Naive thymus-derived CD4-positive, alpha-beta T cell (primary cell): ENCODE measurements around the gene TOP3B. TPM values are rescaled to one million over a fixed set of nuclear protein-coding genes. Genes with fewer than 3 reads are reported as not detected.

Experiments used
- ATAC-seq: fragments of 150-1000 bp; cut with Tn5 transposase; 2 replicates; pipeline ENCODE4 v1.10.0; 2021; ENCODE audit warnings: mild to moderate bottlenecking, moderate library complexity
- CTCF ChIA-PET: fragments of 350-600 bp; sonication (Branson Sonifier 250); formaldehyde crosslinking; loops from one replicate; lab custom pipeline; 2021; ENCODE audit warnings: antibody characterized with exemption; lab: Charles Lee
- POLR2A ChIA-PET: fragments of 350-600 bp; sonication (Branson Sonifier 250); formaldehyde crosslinking; loops from one replicate; lab custom pipeline; 2021; ENCODE audit warnings: antibody characterized with exemption, inconsistent platforms; lab: Charles Lee
- DNase-seq, 9 donors: peaks; one replicate each; pipeline versions ENCODE4 v3.0.0 to v3.0.0-alpha.2; 2020 to 2022; ENCODE audit warnings: mixed read lengths in 1 of 9
- H3K27ac ChIP-seq: one replicate; pipeline ENCODE4 v1.7.0; 2013; ENCODE audit warnings: mild to moderate bottlenecking, low read depth, low read length, moderate library complexity
- H3K27me3 ChIP-seq, 2 donors: one replicate each; pipeline ENCODE4 v1.7.0; 2013; ENCODE audit warnings: low read length in 2 of 2, mild to moderate bottlenecking in 2 of 2, moderate library complexity in 2 of 2; ENCODE audit not compliant: control insufficient read depth in 2 of 2, insufficient read depth in 2 of 2
- H3K36me3 ChIP-seq, 3 experiments: 1 replicate in 2 of 3; 2 replicates in 1 of 3; pipeline ENCODE4 v1.7.0; 2013; ENCODE audit warnings: low read length in 3 of 3, mild to moderate bottlenecking in 3 of 3, moderate library complexity in 1 of 3; ENCODE audit not compliant: insufficient read depth in 3 of 3, control insufficient read depth in 2 of 3
- H3K4me1 ChIP-seq, 2 donors: one replicate each; pipeline ENCODE4 v1.7.0; 2013; ENCODE audit warnings: low read length in 2 of 2, mild to moderate bottlenecking in 2 of 2, moderate library complexity in 1 of 2; ENCODE audit not compliant: control insufficient read depth in 2 of 2, insufficient read depth in 2 of 2
- H3K4me3 ChIP-seq: 2 replicates; pipeline ENCODE4 v1.7.0; 2013; ENCODE audit warnings: mild to moderate bottlenecking, low read length
- H3K9me3 ChIP-seq, 3 experiments: 1 replicate in 2 of 3; 2 replicates in 1 of 3; pipeline ENCODE4 v1.7.0; 2013; ENCODE audit warnings: low read length in 3 of 3; ENCODE audit not compliant: control insufficient read depth in 2 of 3
- H3K27ac Mint-ChIP-seq, 9 donors: one replicate each; pipeline ENCODE4 v1.8.0; 2020 to 2022; ENCODE audit warnings: mixed read lengths in 9 of 9, mild to moderate bottlenecking in 8 of 9, moderate library complexity in 5 of 9, inconsistent platforms in 2 of 9
- H3K27me3 Mint-ChIP-seq, 5 donors: one replicate each; pipeline ENCODE4 v1.8.0; 2021 to 2022; ENCODE audit warnings: mixed read lengths in 5 of 5, mild to moderate bottlenecking in 1 of 5
- H3K36me3 Mint-ChIP-seq, 5 donors: one replicate each; pipeline ENCODE4 v1.8.0; 2020 to 2022; ENCODE audit warnings: mixed read lengths in 5 of 5, mild to moderate bottlenecking in 3 of 5, inconsistent platforms in 1 of 5
- H3K4me1 Mint-ChIP-seq, 7 donors: one replicate each; pipeline ENCODE4 v1.8.0; 2020 to 2022; ENCODE audit warnings: mixed read lengths in 7 of 7, mild to moderate bottlenecking in 3 of 7, inconsistent platforms in 1 of 7
- H3K4me3 Mint-ChIP-seq, 10 donors: one replicate each; pipeline ENCODE4 v1.8.0; 2020 to 2022; ENCODE audit warnings: mild to moderate bottlenecking in 10 of 10, mixed read lengths in 10 of 10, moderate library complexity in 6 of 10, inconsistent platforms in 2 of 10
- H3K9me3 Mint-ChIP-seq, 11 donors: one replicate each; pipeline ENCODE4 v1.8.0; 2020 to 2022; ENCODE audit warnings: mixed read lengths in 11 of 11, mild to moderate bottlenecking in 4 of 11, inconsistent platforms in 1 of 11, moderate library complexity in 1 of 11
- intact Hi-C, 2 donors: fragments of 100-400 bp; cut with micrococcal nuclease; formaldehyde crosslinking; loops; one replicate each; pipeline ENCODE4 v1.15.1; 2023
- polyA plus RNA-seq, 2 donors: library from polyadenylated mRNA; unstranded; fragments of 300-500 nt; fragmentation: Illumina TruSeq; gene quantifications; one replicate each; pipeline ENCODE4 v1.2.3, GENCODE V29; 2021
- total RNA-seq, 6 experiments: library from RNA in 5 of 6; stranded (reverse) in 5 of 6; gene quantifications; 1 replicate in 5 of 6; 2 replicates in 1 of 6; pipeline ENCODE4 v1.2.3 and lab custom pipeline; 2021 to 2026

TOP3B gene
- total and polyA plus RNA-seq, 7 experiments from 2014 or later = 8.4 to 80.5 (median 49.5) TPM

GRCh38 chr22:21964918-21965484, 17.6 kb downstream of the TOP3B start:
- Mint-ChIP-seq H3K27ac (no peak overlapping the region), H3K9me3 (no peaks in the 10 kb centered on the region), H3K4me3 (no peak overlapping the region), H3K36me3 (peaks cover 5 to 26% (median 12%) of the 10 kb centered on the region in 5 donors), H3K4me1 (no peaks in the 10 kb centered on the region), H3K27me3 (no peaks in the 10 kb centered on the region)
- Histone ChIP-seq H3K36me3 (peaks cover 5 to 93% (median 28%) of the 10 kb centered on the region in 3 experiments), H3K27me3 (no peaks in the 10 kb centered on the region), H3K4me3 (no peak overlapping the region), H3K27ac (no peak overlapping the region), H3K9me3 (no peaks in the 10 kb centered on the region), H3K4me1 (no peaks in the 10 kb centered on the region)
- POLR2A ChIA-PET = interaction anchor here (1.7 kb wide), 1 partner anchor 10 kb away, joined by 4 read pairs; no protein-coding TSS in a partner anchor
- CTCF ChIA-PET = no interaction called here
- ATAC-seq (no peak), DNase-seq (no peak)
- intact Hi-C loops = no loop called here

- Histone ChIP-seq H3K4me3 (no peak overlapping the region), H3K27ac (no peak overlapping the region), H3K27me3 (no peaks in the 10 kb centered on the region), H3K4me1 (no peaks in the 10 kb centered on the region), H3K36me3 (peaks cover 5 to 97% (median 27%) of the 10 kb centered on the region in 3 experiments), H3K9me3 (no peaks in the 10 kb centered on the region)
- CTCF ChIA-PET = interaction anchor here (1.5 kb wide), 1 partner anchor 12 kb away, joined by 3 read pairs; the partner anchor contains the start of gene PPM1F
- DNase-seq = no peak
- Mint-ChIP-seq H3K9me3 (no peaks in the 10 kb centered on the region), H3K27ac (no peak overlapping the region), H3K36me3 (peaks cover 5 to 26% (median 12%) of the 10 kb centered on the region in 5 donors), H3K4me3 (no peak overlapping the region), H3K4me1 (no peaks in the 10 kb centered on the region), H3K27me3 (no peaks in the 10 kb centered on the region)
- intact Hi-C loops = no loop called here
- ATAC-seq = no peak
- POLR2A ChIA-PET = interaction anchor here (1.0 kb wide), 1 partner anchor 18 kb away, joined by 5 read pairs; the partner anchor contains the start of gene TOP3B
Measured at GRCh38 chr22:21964234-21964633, 18.4 kb downstream of the TOP3B start.

- H3K4me1 ChIP-seq = no peaks in the 10 kb centered on the region
- H3K9me3 Mint-ChIP-seq = no peaks in the 10 kb centered on the region
- no peaks in the 10 kb centered on the region for H3K27me3 Mint-ChIP-seq
- H3K27ac ChIP-seq = no peak overlapping the region
- ChIA-PET CTCF (interaction anchor here (1.5 kb wide), 1 partner anchor 11 kb away, joined by 3 read pairs; the partner anchor contains the start of gene PPM1F), POLR2A (interaction anchor here (1.0 kb wide), 1 partner anchor 19 kb away, joined by 5 read pairs; the partner anchor contains the start of gene TOP3B)
- H3K27ac Mint-ChIP-seq = no peak overlapping the region
- no peak overlapping the region for H3K4me3 Mint-ChIP-seq
- H3K27me3 ChIP-seq = no peaks in the 10 kb centered on the region
- H3K4me3 ChIP-seq = no peak overlapping the region
- H3K36me3 Mint-ChIP-seq = peaks cover 3 to 25% (median 11%) of the 10 kb centered on the region in 5 donors
- intact Hi-C loops = no loop called here
- no peaks in the 10 kb centered on the region for H3K9me3 ChIP-seq
- no peaks in the 10 kb centered on the region for H3K4me1 Mint-ChIP-seq
- ATAC-seq = no peak
- no peak for DNase-seq
- peaks cover 5 to 98% (median 31%) of the 10 kb centered on the region in 3 experiments for H3K36me3 ChIP-seq
Measured at GRCh38 chr22:21963790-21964211, 18.8 kb downstream of the TOP3B start.

- Mint-ChIP-seq H3K27me3 (no peaks in the 10 kb centered on the region), H3K9me3 (no peaks in the 10 kb centered on the region), H3K4me1 (no peaks in the 10 kb centered on the region), H3K27ac (no peak overlapping the region), H3K36me3 (peaks cover 0 to 23% (median 9%) of the 10 kb centered on the region in 5 donors), H3K4me3 (no peak overlapping the region)
- no peak for ATAC-seq
- Histone ChIP-seq H3K27me3 (no peaks in the 10 kb centered on the region), H3K36me3 (peaks cover 1 to 98% (median 31%) of the 10 kb centered on the region in 3 experiments), H3K4me1 (no peaks in the 10 kb centered on the region), H3K27ac (no peak overlapping the region), H3K9me3 (no peaks in the 10 kb centered on the region), H3K4me3 (no peak overlapping the region)
- ChIA-PET CTCF (interaction anchor here (0.7 to 1.5 kb wide), 2 partner anchors 11 to 25 kb away, joined by 3 read pairs; partner anchors contain the start of gene PPM1F), POLR2A (no interaction called here)
- DNase-seq = no peak
- intact Hi-C loops = no loop called here
Measured at GRCh38 chr22:21963286-21963685, 19.3 kb downstream of the TOP3B start.

GRCh38 chr22:21962655-21962949, 20.0 kb downstream of the TOP3B start:
- DNase-seq (no peak), ATAC-seq (no peak)
- intact Hi-C loops = no loop called here
- Histone ChIP-seq H3K4me1 (no peaks in the 10 kb centered on the region), H3K27me3 (no peaks in the 10 kb centered on the region), H3K9me3 (no peaks in the 10 kb centered on the region), H3K27ac (no peak overlapping the region), H3K4me3 (no peak overlapping the region), H3K36me3 (peaks cover 0 to 92% (median 25%) of the 10 kb centered on the region in 3 experiments)
- ChIA-PET CTCF (interaction anchor here (0.7 to 1.5 kb wide), 2 partner anchors 10 to 24 kb away, joined by 3 read pairs; partner anchors contain the start of gene PPM1F), POLR2A (no interaction called here)
- H3K36me3 Mint-ChIP-seq = peaks cover 0 to 22% (median 9%) of the 10 kb centered on the region in 5 donors
- no peaks in the 10 kb centered on the region for H3K9me3 Mint-ChIP-seq
- no peaks in the 10 kb centered on the region for H3K4me1 Mint-ChIP-seq
- H3K27ac Mint-ChIP-seq = peak overlapping the region in 1 of 9 donors; percentile 52
- H3K27me3 Mint-ChIP-seq = no peaks in the 10 kb centered on the region
- no peak overlapping the region for H3K4me3 Mint-ChIP-seq

- ChIA-PET POLR2A (no interaction called here), CTCF (no interaction called here)
- Histone ChIP-seq H3K4me3 (no peak overlapping the region), H3K36me3 (peaks cover 0 to 86% (median 21%) of the 10 kb centered on the region in 3 experiments), H3K27ac (no peak overlapping the region), H3K4me1 (no peaks in the 10 kb centered on the region), H3K9me3 (no peaks in the 10 kb centered on the region), H3K27me3 (no peaks in the 10 kb centered on the region)
- no peak for DNase-seq
- Mint-ChIP-seq H3K4me1 (no peaks in the 10 kb centered on the region), H3K9me3 (no peaks in the 10 kb centered on the region), H3K27ac (peak overlapping the region in 1 of 9 donors; percentile 25), H3K4me3 (no peak overlapping the region), H3K36me3 (peaks cover 0 to 18% (median 6%) of the 10 kb centered on the region in 5 donors), H3K27me3 (no peaks in the 10 kb centered on the region)
- ATAC-seq = no peak
- intact Hi-C loops = no loop called here
Measured at GRCh38 chr22:21961886-21962654, 20.5 kb downstream of the TOP3B start.
